Right ventricle myocardium superior (tissue), 1 donor: ENCODE results near the gene ZBTB24. TPM values are rescaled to one million over a fixed set of nuclear protein-coding genes. Genes with fewer than 3 reads are reported as not detected.

Experiments
- ATAC-seq: fragments of 200-7000 bp; cut with Tn5 transposase; one replicate; pipeline ENCODE4 v1.9.1; 2020; ENCODE audit warnings: mild to moderate bottlenecking; ENCODE audit not compliant: poor library complexity
- DNase-seq: peaks from one replicate; pipeline ENCODE4 v3.0.0-alpha.2; 2020
- intact Hi-C: fragments of 100-400 bp; cut with DNase I; formaldehyde crosslinking; loops from one replicate; pipeline ENCODE4 v1.11.2; 2022
- total RNA-seq: library from RNA; stranded (reverse); fragmentation: NEBNext Ultra II Directional; extraction: Animal tissue kit (Norgen Biotek cat#: 25700); gene quantifications from one replicate; pipeline ENCODE4 v1.2.1, GENCODE V29; 2021
- donor health status: DM: no; HTN: yes; CAD: no; lungs with severe emphysema.

ZBTB24 gene
- total RNA-seq, 1 donor from 2014 or later: 2.4 TPM

DNA sequence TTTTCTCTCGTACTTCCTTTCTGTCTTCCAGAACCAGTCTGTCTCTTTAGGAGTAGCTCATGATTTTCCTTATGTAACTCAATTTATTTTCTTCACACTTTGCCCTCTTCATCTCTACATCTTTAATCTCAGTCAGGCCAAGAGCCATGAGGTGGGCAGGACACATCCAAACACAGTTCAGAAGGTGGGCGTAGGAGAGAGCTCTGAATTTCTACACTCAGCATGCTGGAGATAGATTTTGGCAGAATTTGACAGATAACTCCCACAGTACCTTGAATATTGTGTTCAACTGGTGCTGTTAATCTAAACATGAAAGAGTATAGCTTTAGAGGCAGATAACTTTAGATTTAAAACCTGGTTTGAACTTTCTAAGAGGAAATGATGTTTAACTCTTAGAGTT lies 23.8 kb upstream of the ZBTB24 start:
- intact Hi-C loops: no loop called here
- ATAC-seq (no peak), DNase-seq (no peak)

DNA sequence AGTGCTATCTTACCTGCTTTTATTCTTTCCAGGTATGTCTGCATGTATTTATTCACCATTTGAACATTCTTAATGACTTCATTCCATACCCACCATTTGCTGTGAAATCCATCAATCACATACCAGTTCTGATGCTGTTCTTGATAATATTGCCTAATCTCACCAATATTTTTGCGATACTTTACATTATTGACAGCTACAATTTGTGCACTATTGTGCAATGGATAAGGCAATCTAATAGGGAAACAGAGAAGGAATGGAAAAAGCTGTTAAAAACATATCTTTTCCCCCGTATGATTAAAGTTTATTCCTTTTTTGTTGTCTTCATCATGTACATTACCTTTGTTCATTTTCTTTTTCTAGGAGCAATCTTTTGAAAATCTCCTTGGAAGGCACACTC lies 23.3 kb upstream of the ZBTB24 start:
- intact Hi-C loops: no loop called here
- no peak for DNase-seq

DNA sequence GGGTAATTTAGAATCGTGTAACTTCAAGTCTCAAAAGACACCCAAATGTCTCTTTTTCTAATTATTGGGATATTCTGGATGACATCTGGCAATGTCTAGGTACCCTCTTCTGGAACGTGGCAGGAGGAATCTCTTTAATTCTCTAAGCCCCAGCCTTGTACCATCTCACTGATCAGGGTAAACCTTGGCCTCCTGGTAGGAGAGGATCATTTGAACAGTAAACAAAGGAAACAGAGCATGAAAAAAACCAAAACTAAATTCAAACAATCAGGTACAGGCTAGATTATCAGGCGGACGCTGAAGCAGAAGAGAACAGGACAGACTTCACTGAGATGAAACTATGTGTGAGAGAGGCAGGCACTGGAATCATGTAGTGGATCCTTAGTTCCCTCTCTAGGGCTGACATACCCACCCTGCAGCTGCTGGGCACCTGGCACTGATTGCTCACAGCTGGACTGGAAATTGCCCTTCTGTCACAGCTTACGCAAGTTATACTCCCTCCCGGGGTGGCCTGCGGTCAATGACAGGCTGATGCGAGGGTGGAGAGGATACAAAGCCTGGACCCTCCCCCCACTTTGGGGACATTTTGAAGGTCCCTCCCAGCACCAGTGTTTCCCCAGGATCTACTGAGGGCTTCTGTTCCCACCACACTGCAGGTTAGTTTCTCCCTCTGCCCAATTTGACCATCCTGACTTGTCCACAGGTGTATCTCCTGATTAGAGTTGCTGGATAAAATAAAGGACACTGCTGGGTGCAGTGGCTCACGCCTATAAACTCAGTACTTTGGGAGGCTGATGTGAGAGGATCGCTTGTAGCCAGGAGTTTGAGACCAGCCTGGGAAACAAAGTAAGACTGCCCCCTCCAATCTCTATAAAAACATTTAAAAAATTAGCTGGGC lies 20.6 kb upstream of the ZBTB24 start:
- no peak for DNase-seq
- intact Hi-C loops: no loop called here
- no peak for ATAC-seq

More for the DNA sequence above, 23.3 kb upstream of the ZBTB24 start:
- ATAC-seq: no peak

DNA sequence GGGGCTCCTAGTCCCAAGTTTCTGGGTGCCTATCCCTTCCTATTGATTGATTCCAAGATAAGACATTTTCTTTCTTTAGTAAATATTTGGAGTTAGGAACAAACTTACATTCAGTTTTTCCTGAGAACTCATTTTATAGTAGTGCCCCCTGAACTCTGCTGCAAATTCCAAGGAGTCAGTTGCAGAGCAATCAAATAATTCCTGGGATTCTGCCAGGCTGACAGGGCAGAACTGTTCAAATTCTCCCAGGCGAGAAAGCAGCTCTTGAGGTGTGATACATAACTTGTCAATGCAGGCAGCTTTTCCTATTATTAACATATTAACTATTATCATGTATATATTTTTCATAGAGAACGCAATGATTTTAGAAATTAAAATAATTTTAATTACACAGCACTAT lies 15.9 kb upstream of the ZBTB24 start:
- no peak for DNase-seq
- no peak for ATAC-seq
- intact Hi-C loops: no loop called here

DNA sequence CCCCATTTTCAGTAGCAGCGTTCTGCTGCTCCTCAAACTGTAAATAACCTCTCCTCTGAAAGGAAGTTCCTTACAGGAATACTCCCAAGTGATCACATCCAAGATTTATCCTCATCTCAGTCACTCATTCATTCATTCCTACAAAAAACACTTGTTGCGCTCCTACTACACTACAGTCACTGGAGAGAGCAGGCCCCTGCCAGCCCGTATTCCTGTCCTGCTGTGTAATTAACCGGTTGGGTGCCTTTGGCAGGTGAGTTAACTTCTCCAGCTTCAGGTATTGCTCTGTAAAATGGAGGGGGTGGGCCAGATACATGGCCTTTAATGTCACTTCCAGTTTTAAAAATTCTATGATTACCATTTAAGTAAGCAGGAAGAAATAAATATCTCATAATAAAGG lies 15.0 kb upstream of the ZBTB24 start:
- intact Hi-C loops: no loop called here
- ATAC-seq (no peak), DNase-seq (no peak)

DNA sequence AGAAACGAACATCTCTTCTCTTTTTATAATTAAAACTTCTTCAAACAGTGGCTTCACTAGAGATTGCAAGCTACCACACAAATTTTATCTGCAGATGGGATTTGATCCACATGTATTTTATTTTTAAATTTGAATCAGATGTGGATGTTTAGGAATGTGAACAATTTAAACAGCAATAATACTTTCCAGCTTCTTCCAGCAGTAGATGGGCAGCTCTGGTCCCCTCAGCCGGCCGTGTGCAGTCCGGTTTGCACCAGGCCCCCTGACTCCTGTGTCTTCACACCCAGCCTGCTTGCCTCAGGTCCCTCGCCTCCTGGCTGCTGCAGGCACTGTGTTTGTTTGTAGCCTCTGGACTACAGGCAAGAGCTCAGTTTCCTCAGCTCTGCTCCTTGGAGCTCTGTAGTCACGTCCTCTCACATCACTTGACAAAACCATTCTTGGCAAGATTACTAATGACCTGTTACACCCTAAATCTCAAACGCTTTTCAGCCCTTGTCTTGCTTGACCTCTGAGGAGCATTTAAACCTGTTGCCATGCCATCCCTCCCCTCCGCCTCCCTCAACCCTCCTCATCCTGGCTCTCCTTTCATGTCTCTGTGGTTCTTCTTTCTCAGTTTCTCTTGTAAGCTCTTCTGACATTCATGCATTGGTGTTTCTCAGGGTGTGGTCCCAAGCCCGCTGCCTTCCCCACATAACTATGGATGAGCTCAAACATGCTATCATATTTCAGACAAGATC lies 13.2 kb upstream of the ZBTB24 start:
- ATAC-seq (no peak), DNase-seq (no peak)
- intact Hi-C loops: no loop called here

DNA sequence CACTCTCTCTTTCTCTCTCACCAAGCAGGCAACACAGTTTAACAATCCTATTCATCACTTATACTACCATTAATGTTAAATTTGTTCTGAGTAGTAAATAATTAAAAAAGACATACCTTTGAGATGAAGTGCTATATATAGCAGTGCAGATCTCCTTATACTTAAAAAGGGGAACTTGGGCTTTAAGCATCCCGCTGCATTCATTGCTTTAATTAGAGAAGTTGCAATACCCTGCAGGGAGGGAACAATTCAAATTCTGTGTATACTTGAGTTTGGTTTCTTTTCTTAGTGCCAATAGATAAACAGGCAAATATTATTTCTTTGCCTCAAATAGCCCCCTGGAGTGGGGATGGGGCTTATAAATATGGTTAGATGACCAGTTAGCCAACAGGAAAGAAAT lies 10.8 kb upstream of the ZBTB24 start:
- DNase-seq (no peak), ATAC-seq (no peak)
- intact Hi-C loops: no loop called here

DNA sequence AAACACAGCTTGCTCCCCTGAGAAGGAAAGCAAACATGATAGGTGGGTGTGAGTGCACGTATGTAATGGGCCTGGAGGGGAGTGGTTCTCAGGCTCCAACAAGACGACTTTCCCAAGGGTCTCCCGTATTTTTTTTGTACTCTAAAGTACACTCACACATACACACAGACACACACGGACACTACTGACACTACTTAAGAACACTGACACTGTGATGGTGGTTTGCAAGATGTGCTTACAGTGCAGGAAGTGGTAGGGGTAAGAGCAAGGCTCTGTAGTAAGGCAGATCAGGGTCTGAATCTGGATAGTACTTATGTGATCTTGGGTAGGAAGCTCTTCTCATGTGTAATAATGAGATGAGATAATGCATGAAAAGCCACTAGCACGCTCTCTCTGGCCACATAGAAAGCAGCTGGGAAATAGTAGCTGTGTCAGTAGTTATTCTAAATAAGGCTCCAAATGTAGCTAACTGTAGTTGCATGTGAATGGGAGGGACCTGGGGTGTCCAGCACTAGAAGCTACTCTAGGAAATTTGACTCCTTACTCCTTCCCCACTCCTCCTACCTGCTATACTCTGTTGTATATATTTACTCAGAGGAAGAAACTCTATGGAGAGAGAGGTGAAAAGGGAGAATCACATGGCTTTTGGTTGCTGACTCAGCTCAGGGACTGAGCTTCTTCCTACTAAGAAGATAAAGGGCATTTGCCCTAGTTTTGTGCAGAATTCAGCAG lies 8.4 kb upstream of the ZBTB24 start:
- intact Hi-C loops: no loop called here
- DNase-seq: no peak
- no peak for ATAC-seq

DNA sequence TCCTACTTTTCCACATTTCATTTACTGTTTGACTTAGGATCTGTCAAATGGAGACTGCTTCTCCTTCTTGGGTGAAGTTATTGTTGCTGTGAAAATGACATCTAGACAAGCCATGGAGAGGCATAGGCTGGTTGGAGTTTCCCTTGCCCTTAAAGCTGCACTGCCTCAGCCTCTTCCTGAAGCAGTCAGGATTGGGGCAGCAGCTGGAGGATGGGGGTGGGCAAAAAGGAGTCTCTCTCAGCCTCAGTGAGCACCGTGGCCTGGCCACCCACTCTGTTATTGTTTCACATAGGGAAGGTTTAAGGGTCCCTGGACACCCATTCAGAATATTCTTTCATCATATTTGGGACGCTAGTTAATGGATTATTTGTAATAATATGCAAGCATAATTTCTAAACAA lies 7.7 kb upstream of the ZBTB24 start:
- DNase-seq: no peak
- ATAC-seq: no peak
- intact Hi-C loops: no loop called here

DNA sequence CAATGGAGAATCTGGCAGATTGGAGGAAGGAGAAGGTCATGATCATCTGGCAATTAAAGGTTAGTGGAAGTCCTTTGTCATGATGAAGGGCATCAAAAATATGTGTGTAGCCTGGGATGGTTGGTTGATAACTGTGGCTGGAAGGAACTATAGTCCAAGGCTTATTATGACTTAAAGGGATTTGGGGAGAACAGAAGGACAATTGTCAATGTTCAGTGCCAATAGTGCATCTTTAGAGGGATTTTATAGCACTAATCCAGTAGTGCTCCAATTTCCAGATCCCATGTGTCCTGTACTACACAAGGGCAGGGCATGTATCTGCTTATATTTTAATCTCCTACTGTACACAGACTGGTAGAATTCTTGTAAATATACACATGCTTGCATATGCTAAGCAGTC lies 5.0 kb upstream of the ZBTB24 start:
- intact Hi-C loops: no loop called here
- ATAC-seq (no peak), DNase-seq (no peak)

DNA sequence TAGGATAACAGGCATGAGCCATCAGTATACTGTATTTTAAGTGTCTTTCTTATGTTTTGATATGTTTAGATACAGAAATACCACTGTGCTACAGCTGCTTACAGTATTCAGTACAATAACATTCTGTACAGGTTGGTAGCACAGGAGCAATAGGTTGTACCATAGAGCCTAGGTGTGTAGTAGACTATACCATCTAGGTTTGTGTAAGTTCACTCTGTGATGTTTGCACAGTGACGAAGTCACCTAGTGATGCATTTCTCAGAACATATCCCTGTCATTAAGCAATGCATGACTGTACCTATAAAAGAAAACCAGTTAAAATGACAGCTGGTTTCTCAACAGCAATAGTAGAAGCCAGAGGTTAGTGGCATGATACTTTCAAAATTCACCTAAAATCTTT lies 3.0 kb upstream of the ZBTB24 start:
- intact Hi-C loops: no loop called here
- ATAC-seq (no peak), DNase-seq (no peak)

DNA sequence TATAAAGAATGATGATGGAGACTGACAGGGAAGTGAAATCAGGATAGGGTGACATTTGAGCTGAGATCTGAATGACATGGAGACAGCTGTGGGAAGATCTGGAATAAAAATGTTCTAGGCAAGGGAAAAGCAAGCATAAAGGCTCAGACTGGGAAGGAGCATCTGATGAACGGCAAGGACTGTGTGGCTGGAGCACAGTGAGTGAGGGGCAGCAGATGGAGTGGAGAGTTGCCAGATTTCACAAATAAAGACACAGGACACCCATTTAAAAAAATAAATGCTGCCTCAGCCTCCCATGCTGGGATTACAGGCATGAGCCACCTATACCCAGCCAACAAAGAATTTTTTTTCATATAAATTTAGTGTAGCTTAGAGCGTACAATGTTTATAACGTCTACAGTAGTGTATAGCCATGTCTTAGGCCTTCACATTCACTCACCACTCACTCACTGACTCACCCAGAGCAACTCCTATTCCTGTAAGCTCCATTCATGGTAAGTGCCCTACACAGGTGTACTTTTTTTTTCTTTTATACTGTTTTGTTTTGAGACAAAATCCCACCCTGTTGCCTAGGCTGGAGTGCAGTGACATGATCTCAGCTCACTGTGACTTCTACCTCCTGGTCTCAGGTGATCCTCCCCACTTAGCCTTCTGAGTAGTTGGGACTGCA lies 2.4 kb upstream of the ZBTB24 start:
- no peak for DNase-seq
- ATAC-seq: no peak
- intact Hi-C loops: no loop called here

DNA sequence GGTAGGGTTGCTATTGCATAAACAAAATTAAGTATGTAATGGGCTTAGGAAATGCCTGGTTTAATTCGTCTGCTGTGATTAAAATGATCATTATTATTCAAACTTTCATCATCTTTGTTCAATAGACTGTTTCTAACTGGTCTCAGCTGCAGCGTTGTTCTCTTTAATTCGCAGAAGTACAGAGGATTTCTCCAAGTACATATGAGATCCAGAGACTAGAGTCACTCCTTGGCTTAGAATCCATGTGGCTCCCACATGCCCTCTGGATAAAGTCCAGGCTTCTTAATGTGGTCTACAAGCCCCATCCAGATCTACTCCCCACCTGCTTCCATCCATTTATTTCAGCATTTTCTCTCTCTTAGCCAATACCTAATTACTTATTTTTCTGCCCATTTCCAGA lies 1.1 kb upstream of the ZBTB24 start:
- no peak for DNase-seq
- ATAC-seq: no peak
- intact Hi-C loops: no loop called here

DNA sequence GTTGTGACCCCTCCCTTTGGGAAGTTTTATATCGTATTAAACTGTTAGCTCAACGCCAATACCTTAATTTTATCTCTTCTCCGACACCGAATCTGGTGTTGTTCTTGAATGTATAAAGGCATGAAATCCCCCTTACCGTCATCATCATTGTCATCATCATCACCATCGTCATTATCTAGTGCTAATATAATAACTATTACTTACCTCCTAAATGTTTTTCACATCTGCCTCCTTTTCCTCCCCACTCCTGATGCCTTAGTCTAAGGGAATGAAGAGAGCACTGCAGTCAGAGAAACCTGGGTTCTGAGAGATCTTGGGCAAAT lies 677 bp upstream of the ZBTB24 start:
- DNase-seq (no peak), ATAC-seq (no peak)
- intact Hi-C loops: no loop called here

DNA sequence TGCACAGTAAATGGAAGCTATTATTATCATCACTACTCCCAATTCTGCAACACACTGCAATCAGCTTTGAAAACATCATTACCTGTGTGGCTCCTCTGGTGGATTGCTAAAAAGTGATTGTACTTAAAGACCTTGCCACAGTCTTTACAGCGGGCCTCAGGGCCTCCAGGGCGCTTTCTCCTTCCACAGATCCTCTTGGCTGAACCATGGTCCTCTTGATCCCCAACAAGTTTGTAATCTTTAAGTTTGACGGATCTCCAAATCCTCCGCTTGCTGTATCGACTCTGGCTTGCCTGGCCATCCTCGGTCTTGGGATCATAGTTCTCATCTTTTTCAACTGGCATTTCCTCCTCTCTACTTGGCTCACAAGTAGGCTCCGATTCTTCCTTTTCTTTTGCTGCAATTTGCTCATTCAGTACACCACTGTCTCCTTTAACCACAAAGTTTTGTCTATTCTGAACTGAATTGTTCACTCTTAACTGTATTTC lies 2.0 kb downstream of the ZBTB24 start:
- DNase-seq (no peak), ATAC-seq (no peak)
- intact Hi-C loops: no loop called here

DNA sequence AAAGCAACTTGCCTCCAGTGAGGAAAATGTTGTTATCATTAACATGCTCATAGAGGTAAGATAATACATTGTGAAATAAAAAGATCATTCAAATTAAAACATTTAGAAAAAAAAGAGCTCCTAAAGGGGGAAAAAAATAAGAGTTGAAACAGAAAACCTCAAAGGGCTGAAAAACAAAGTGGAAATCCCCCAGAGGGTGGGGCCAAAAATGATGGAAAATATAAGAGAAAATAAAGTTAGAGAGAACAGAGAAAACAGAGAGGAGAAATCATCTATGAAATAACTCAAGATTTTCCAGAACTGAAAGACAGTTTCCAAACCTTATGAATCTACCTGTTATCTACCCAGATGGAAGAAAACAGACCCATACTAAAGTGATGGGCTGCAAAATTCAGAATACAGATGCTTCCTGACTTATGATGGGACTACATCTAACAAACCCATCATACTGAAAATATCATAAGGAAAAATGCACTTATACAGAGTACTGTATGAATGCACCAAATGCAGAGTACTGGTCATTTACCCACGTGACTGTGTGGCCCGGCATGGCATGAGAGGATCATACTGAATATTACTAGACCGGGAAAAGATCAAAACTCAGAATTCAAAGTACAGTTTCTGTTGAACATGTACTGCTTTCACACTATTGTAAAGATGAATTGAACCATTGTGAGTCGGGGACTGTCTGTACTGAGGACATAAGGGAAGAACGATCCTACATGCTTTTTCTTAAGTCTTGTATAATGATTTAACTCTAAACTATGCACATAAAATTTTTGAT lies 4.0 kb downstream of the ZBTB24 start:
- DNase-seq (no peak), ATAC-seq (no peak)
- intact Hi-C loops: no loop called here

DNA sequence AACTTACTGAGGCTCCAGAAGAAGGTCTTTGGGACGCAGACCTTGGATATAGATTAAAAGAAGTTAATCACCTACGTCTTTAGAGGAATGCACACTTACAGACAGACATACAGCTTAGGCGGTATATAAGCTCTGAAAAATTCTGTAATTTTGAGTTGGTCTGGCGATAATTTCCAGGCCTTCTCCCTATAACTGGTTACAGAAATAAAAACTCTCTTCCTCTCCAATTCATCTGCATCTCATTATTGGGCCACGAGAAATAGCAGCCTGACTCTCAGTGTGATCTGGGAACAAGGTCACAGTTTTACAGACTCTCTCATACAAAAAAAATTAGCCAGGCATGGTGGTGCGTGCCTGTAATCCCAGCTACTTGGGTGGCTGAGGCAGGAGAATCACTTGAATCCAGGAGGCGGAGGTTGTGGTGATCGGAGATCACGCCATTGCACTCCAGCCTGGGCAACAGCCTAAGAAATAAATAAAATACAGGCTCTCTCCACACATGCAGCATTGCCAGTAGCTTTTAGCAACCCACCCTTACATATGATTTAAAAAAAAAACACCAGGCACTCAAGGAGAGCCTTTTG lies 4.7 kb downstream of the ZBTB24 start:
- intact Hi-C loops: no loop called here
- DNase-seq (no peak), ATAC-seq (no peak)

DNA sequence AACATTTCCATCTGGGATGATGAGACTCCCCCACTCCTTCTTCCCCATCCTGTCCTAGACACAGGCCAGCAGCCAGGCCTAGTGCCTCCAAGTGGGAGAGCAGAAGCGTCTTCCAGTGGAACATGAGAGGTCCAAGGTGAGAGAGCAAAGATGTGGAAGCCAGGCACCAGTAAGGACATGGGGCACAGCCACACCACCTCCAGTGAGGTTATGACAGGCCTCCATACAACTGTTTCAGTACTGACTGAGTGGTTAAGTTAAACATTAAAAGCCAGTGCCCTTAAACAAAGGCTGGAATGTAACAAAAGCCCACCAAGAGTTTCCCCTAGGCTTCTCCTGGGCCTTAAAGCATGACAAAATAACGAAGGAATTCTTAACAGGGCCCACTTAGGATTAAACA lies 5.3 kb downstream of the ZBTB24 start:
- ATAC-seq (no peak), DNase-seq (no peak)
- intact Hi-C loops: no loop called here
